ENCODE measurements around the gene CPNE5. TPM values are rescaled to one million over a fixed set of nuclear protein-coding genes. Genes with fewer than 3 reads are reported as not detected.

Gene CPNE5
- total and polyA plus RNA-seq, 9 donors, result 1.4 to 22.1 (median 6.2) TPM

GRCh38 chr6:36752886-36753506, 86.2 kb downstream of the CPNE5 start:
- WGBS, 3 donors, result 76 to 77% (median 76%) methylated on average over 6 of the region's 6 CpGs
- TF ChIP-seq EP300 (IDR thresholded peaks at IDR 0.05) (no peak), CTCF (IDR thresholded peaks at IDR 0.05) (no peak), POLR2A (IDR thresholded peaks at IDR 0.05) (no peak)
- DNase-seq, result no peak
- Histone ChIP-seq H3K27ac (no peak overlapping the region), H3K36me3 (no peaks in the 10 kb centered on the region), H3K27me3 (no peaks in the 10 kb centered on the region), H3K4me3 (no peak overlapping the region), H3K9me3 (no peaks in the 10 kb centered on the region), H3K4me1 (ENCODE audit: insufficient read depth) (no peaks in the 10 kb centered on the region)
- intact Hi-C loops (cut with DNase I), result loop anchor here in 2 of 4 donors (10.0 kb wide), 3 partner anchors 68 to 328 kb away; no protein-coding TSS in a partner anchor

GRCh38 chr6:36752187-36752885, 86.9 kb downstream of the CPNE5 start:
- Histone ChIP-seq H3K9me3 (no peaks in the 10 kb centered on the region), H3K27ac (no peak overlapping the region), H3K27me3 (no peaks in the 10 kb centered on the region), H3K36me3 (no peaks in the 10 kb centered on the region), H3K4me1 (ENCODE audit: insufficient read depth) (no peaks in the 10 kb centered on the region), H3K4me3 (no peak overlapping the region)
- no peak for DNase-seq
- TF ChIP-seq CTCF (IDR thresholded peaks at IDR 0.05) (no peak), EP300 (IDR thresholded peaks at IDR 0.05) (no peak), POLR2A (IDR thresholded peaks at IDR 0.05) (no peak)
- WGBS, 3 donors, result 90 to 95% (median 91%) methylated on average over 6 of the region's 6 CpGs
- intact Hi-C loops (cut with DNase I), result loop anchor here in 2 of 4 donors (10.0 kb wide), 3 partner anchors 68 to 328 kb away; no protein-coding TSS in a partner anchor

GRCh38 chr6:36751833-36752186, 87.4 kb downstream of the CPNE5 start:
- Histone ChIP-seq H3K36me3 (no peaks in the 10 kb centered on the region), H3K9me3 (no peaks in the 10 kb centered on the region), H3K27ac (no peak overlapping the region), H3K4me3 (no peak overlapping the region), H3K4me1 (ENCODE audit: insufficient read depth) (no peaks in the 10 kb centered on the region), H3K27me3 (no peaks in the 10 kb centered on the region)
- DNase-seq, result no peak
- WGBS, 3 donors, result 34 to 50% (median 47%) methylated on average over 1 of the region's 1 CpG
- intact Hi-C loops (cut with DNase I), result loop anchor here in 2 of 4 donors (10.0 kb wide), 3 partner anchors 67 to 327 kb away; no protein-coding TSS in a partner anchor
- TF ChIP-seq POLR2A (IDR thresholded peaks at IDR 0.05) (no peak), EP300 (IDR thresholded peaks at IDR 0.05) (no peak), CTCF (IDR thresholded peaks at IDR 0.05) (no peak)

- H3K4me3 ChIP-seq, result no peak overlapping the region
- intact Hi-C loops (cut with DNase I), result loop anchor here in 2 of 4 donors (10.0 kb wide), 3 partner anchors 66 to 326 kb away; no protein-coding TSS in a partner anchor
- H3K9me3 ChIP-seq, result no peaks in the 10 kb centered on the region
- WGBS, 3 donors, result 93 to 99% (median 94%) methylated on average over 3 of the region's 3 CpGs
- H3K27ac ChIP-seq, result no peak overlapping the region
- no peaks in the 10 kb centered on the region for H3K27me3 ChIP-seq
- H3K4me1 ChIP-seq (ENCODE audit: insufficient read depth), result no peaks in the 10 kb centered on the region
- DNase-seq, result no peak
- TF ChIP-seq CTCF (IDR thresholded peaks at IDR 0.05) (no peak), POLR2A (IDR thresholded peaks at IDR 0.05) (no peak), EP300 (IDR thresholded peaks at IDR 0.05) (no peak)
- no peaks in the 10 kb centered on the region for H3K36me3 ChIP-seq
These were observed 88.2 kb downstream of the CPNE5 start for GRCh38 chr6:36751091-36751490.

Measured in ovary (tissue), 9 donors.